Rectal smooth muscle tissue (tissue), 1 donor: ENCODE data around the gene GHR.

ENCODE experiments used
- H3K27ac ChIP-seq: one replicate; pipeline ENCODE4 v1.7.0; 2013; ENCODE audit warnings: low read depth, low read length, inconsistent platforms
- H3K27me3 ChIP-seq: one replicate; pipeline ENCODE4 v1.7.0; 2013; ENCODE audit warnings: low read length; ENCODE audit not compliant: control insufficient read depth, insufficient read depth
- H3K36me3 ChIP-seq: one replicate; pipeline ENCODE4 v1.7.0; 2013; ENCODE audit warnings: low read length; ENCODE audit not compliant: control insufficient read depth, insufficient read depth
- H3K4me1 ChIP-seq: one replicate; pipeline ENCODE4 v1.7.0; 2013; ENCODE audit warnings: low read length; ENCODE audit not compliant: control insufficient read depth, insufficient read depth
- H3K4me3 ChIP-seq: one replicate; pipeline ENCODE4 v1.7.0; 2013; ENCODE audit warnings: low read length
- H3K9ac ChIP-seq: one replicate; pipeline ENCODE4 v1.7.0; 2013; ENCODE audit warnings: low read length

GHR gene

DNA sequence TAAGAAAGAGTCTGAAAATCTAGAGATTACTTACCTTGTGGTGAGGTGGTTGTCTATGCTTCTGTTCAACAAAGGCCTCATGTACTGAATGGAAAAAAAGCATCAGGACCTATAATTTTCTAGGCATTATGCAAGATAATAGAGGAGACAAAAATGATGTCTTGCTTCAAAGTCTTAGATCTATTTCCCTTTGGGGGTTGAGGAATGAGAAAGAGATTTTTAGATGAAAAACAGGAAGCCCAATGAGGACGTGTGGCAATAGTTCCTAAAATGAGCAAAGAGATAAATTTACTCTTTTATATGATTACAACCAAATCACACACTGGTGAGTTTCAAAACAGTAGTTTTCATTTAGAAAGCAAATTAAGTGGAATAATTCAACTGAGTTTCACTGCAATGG is 99.5 kb downstream of the GHR start:
- H3K4me3 ChIP-seq = no peak overlapping the region
- peaks cover 4% of the 10 kb centered on the region for H3K4me1 ChIP-seq
- no peak overlapping the region for H3K9ac ChIP-seq
- H3K27me3 ChIP-seq = no peaks in the 10 kb centered on the region
- H3K36me3 ChIP-seq = no peaks in the 10 kb centered on the region
- no peak overlapping the region for H3K27ac ChIP-seq

DNA sequence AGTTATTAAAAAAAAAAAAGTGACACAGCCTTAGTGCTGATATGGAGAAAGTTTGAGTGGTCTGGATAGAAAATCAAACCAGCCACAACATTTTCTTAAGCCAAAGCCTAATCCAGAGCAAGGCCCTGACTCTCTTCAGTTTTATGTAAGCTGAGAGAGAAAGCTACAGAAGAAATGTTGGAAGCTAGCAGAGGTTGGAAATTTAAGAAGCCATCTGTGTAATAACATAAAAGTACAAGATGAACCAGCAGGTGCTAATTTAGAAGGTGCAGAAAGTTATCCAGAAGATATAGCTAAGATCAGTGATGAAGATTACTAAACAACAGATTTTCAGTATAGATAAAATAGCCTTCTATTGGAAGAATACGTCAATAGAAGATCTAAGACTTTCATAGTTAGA is 102.9 kb downstream of the GHR start:
- H3K9ac ChIP-seq = no peak overlapping the region
- H3K4me1 ChIP-seq = no peaks in the 10 kb centered on the region
- H3K27me3 ChIP-seq = no peaks in the 10 kb centered on the region
- H3K27ac ChIP-seq = no peak overlapping the region
- H3K4me3 ChIP-seq = no peak overlapping the region
- no peaks in the 10 kb centered on the region for H3K36me3 ChIP-seq

GRCh38 chr5:42531611-42532010 is 108.4 kb downstream of the GHR start:
- Histone ChIP-seq H3K27ac (no peak overlapping the region), H3K4me1 (no peaks in the 10 kb centered on the region), H3K9ac (no peak overlapping the region), H3K4me3 (no peak overlapping the region), H3K36me3 (no peaks in the 10 kb centered on the region), H3K27me3 (no peaks in the 10 kb centered on the region)

GRCh38 chr5:42542106-42542505 is 118.9 kb downstream of the GHR start:
- H3K9ac ChIP-seq = no peak overlapping the region

DNA sequence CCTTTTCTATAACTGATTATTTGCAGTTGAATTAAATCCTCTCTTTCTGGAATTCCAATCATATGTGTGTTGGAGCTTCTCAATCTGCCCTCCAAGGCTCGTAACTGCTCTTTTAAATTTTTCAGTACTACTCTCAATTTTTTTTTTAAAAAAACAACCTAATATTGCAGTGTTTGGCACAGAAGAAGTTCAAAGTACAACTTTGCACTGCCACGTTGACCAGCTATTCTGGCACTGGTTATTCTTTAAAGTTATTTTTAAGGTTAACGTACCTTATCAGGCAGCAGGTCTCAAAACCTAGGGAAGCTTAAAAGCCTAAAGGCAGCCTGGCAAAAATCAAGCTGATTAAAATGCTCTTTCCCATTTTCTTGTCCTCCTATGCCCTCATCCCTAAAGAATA is 120.5 kb downstream of the GHR start:
- Histone ChIP-seq H3K4me1 (peaks cover 7% of the 10 kb centered on the region), H3K9ac (no peak overlapping the region), H3K27ac (no peak overlapping the region), H3K27me3 (no peaks in the 10 kb centered on the region), H3K4me3 (no peak overlapping the region), H3K36me3 (no peaks in the 10 kb centered on the region)

More at GRCh38 chr5:42542106-42542505, 118.9 kb downstream of the GHR start:
- peaks cover 1% of the 10 kb centered on the region for H3K4me1 ChIP-seq
- H3K4me3 ChIP-seq = no peak overlapping the region
- no peak overlapping the region for H3K27ac ChIP-seq
- no peaks in the 10 kb centered on the region for H3K27me3 ChIP-seq
- no peaks in the 10 kb centered on the region for H3K36me3 ChIP-seq

DNA sequence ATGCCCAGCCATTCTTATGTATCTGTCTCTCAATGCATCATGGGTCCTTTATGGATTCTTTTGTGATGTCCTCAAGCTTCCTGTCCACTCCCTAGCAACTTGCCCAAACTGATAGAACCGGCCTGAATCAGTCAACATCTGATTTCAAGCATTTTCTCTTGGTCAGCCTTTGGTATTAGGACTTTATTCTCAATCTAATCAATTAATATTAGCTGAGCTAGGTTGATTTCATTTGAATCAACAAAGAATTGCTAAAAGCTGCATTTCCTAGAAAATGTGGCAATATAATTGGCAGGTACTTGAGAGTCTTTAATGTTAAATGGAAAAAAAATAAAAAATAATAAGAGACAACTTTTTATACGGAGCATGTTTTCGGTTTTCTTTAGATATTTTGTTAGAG is 121.8 kb downstream of the GHR start:
- H3K9ac ChIP-seq = no peak overlapping the region
- H3K36me3 ChIP-seq = no peaks in the 10 kb centered on the region
- H3K4me3 ChIP-seq = no peak overlapping the region
- H3K27ac ChIP-seq = no peak overlapping the region
- H3K27me3 ChIP-seq = no peaks in the 10 kb centered on the region
- peaks cover 7% of the 10 kb centered on the region for H3K4me1 ChIP-seq

DNA sequence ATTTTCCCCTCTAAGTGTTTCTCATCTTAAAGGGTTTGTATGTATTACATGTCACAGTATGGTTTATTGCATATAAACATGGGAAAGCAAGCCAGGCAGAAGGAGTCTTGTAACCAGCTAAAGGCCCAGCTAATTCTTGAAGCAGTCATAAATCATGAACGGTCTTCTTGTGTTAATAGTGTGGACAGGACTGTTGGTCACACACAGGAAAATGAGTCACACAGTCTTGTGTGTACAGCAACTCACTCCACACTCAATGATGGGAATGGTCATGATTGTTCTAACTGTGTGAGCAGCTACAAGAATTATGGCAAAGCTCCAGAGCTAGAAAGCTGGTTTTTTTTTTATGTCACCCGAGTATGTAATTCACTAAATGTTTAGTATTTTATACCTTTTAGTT is 123.9 kb downstream of the GHR start:
- H3K27ac ChIP-seq = no peak overlapping the region
- H3K4me3 ChIP-seq = no peak overlapping the region
- H3K27me3 ChIP-seq = no peaks in the 10 kb centered on the region
- peaks cover 7% of the 10 kb centered on the region for H3K4me1 ChIP-seq
- no peaks in the 10 kb centered on the region for H3K36me3 ChIP-seq
- H3K9ac ChIP-seq = no peak overlapping the region

GRCh38 chr5:42547894-42548293 is 124.7 kb downstream of the GHR start:
- Histone ChIP-seq H3K36me3 (no peaks in the 10 kb centered on the region), H3K9ac (no peak overlapping the region), H3K4me1 (peaks cover 7% of the 10 kb centered on the region), H3K4me3 (no peak overlapping the region), H3K27me3 (no peaks in the 10 kb centered on the region), H3K27ac (peak overlapping the region; percentile 33)

- Histone ChIP-seq H3K9ac (no peak overlapping the region), H3K36me3 (no peaks in the 10 kb centered on the region), H3K4me1 (peaks cover 5% of the 10 kb centered on the region), H3K27me3 (no peaks in the 10 kb centered on the region), H3K4me3 (no peak overlapping the region), H3K27ac (no peak overlapping the region)
Measured at GRCh38 chr5:42552597-42552996, 129.4 kb downstream of the GHR start.

GRCh38 chr5:42553461-42553860 is 130.2 kb downstream of the GHR start:
- no peaks in the 10 kb centered on the region for H3K27me3 ChIP-seq
- H3K4me3 ChIP-seq = no peak overlapping the region
- no peaks in the 10 kb centered on the region for H3K36me3 ChIP-seq
- H3K27ac ChIP-seq = no peak overlapping the region
- H3K9ac ChIP-seq = no peak overlapping the region
- no peaks in the 10 kb centered on the region for H3K4me1 ChIP-seq

- no peaks in the 10 kb centered on the region for H3K4me1 ChIP-seq
- no peak overlapping the region for H3K4me3 ChIP-seq
- H3K9ac ChIP-seq = no peak overlapping the region
- no peak overlapping the region for H3K27ac ChIP-seq
- no peaks in the 10 kb centered on the region for H3K27me3 ChIP-seq
- H3K36me3 ChIP-seq = no peaks in the 10 kb centered on the region
Measured at GRCh38 chr5:42555010-42555409, 131.8 kb downstream of the GHR start.

DNA sequence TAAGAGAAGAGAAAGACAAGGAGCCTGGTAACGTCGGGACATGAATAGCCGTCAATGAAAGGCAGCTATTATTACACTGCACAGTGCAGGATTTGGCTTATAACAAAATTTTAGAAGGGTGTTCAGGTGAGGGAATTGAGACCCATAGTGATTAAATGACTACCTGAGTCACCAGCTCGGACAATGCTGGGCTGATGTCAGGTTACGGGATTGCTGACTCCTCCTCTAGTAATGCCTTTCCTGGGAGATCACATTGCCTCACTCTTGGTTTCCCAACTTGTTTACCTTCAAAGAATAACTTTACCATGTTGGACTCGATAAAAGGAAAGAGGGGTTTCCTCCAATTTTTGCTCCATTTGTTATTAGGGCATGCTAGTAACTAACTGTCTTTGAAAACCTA is 132.6 kb downstream of the GHR start:
- Histone ChIP-seq H3K4me3 (no peak overlapping the region), H3K9ac (no peak overlapping the region), H3K27me3 (no peaks in the 10 kb centered on the region), H3K4me1 (no peaks in the 10 kb centered on the region), H3K36me3 (no peaks in the 10 kb centered on the region), H3K27ac (no peak overlapping the region)

- H3K27ac ChIP-seq = no peak overlapping the region
- no peaks in the 10 kb centered on the region for H3K4me1 ChIP-seq
- H3K27me3 ChIP-seq = no peaks in the 10 kb centered on the region
- H3K36me3 ChIP-seq = no peaks in the 10 kb centered on the region
- H3K9ac ChIP-seq = no peak overlapping the region
- no peak overlapping the region for H3K4me3 ChIP-seq
Measured at GRCh38 chr5:42557689-42558088, 134.4 kb downstream of the GHR start.
